Ectodermal cell (in vitro differentiated cells): ENCODE measurements around the gene FAM47E.

ENCODE experiments used
- H3K27ac ChIP-seq: 2 replicates; pipeline ENCODE4 v1.7.0; 2013; ENCODE audit warnings: mild to moderate bottlenecking, low read depth, low read length; ENCODE audit not compliant: insufficient read depth, poor library complexity, severe bottlenecking
- H3K27me3 ChIP-seq: 2 replicates; pipeline ENCODE4 v1.7.0; 2013; ENCODE audit warnings: mild to moderate bottlenecking, low read length; ENCODE audit not compliant: insufficient read depth, control insufficient read depth, poor library complexity, severe bottlenecking
- H3K36me3 ChIP-seq: one replicate; pipeline ENCODE4 v1.7.0; 2013; ENCODE audit warnings: low read length; ENCODE audit not compliant: control insufficient read depth, insufficient read depth
- H3K4me1 ChIP-seq: one replicate; pipeline ENCODE4 v1.7.0; 2013; ENCODE audit warnings: low read length; ENCODE audit not compliant: control insufficient read depth, insufficient read depth
- H3K4me3 ChIP-seq: 2 replicates; pipeline ENCODE4 v1.7.0; 2013; ENCODE audit warnings: low read depth, low read length, control low read depth; ENCODE audit not compliant: insufficient read depth
- H3K9me3 ChIP-seq: 2 replicates; pipeline ENCODE4 v1.7.0; 2013; ENCODE audit warnings: mild to moderate bottlenecking, low read length, moderate library complexity; ENCODE audit not compliant: control insufficient read depth
- WGBS, 2 experiments: methylation state at CpG; one replicate each; pipeline ENCODE4 v1.1.7; 2013; ENCODE audit warnings: missing lambda C conversion rate in 2 of 2; 5-methylcytosine and 5-hydroxymethylcytosine counted together

The FAM47E gene

GRCh38 chr4:76308548-76308947 is 57.0 kb downstream of the FAM47E start:
- Histone ChIP-seq H3K4me1 (no peaks in the 10 kb centered on the region), H3K4me3 (no peak overlapping the region), H3K9me3 (no peaks in the 10 kb centered on the region), H3K27ac (no peak overlapping the region), H3K36me3 (no peaks in the 10 kb centered on the region), H3K27me3 (peaks cover 18% of the 10 kb centered on the region)
- WGBS, 2 experiments: 88 to 91% methylated on average over 6 of the region's 6 CpGs

- Histone ChIP-seq H3K9me3 (no peaks in the 10 kb centered on the region), H3K27me3 (peaks cover 14% of the 10 kb centered on the region), H3K27ac (no peak overlapping the region), H3K36me3 (no peaks in the 10 kb centered on the region), H3K4me3 (no peak overlapping the region), H3K4me1 (no peaks in the 10 kb centered on the region)
- WGBS, 2 experiments: 93 to 99% methylated on average over 3 of the region's 3 CpGs
These were observed 58.5 kb downstream of the FAM47E start for GRCh38 chr4:76309939-76310550.

GRCh38 chr4:76310683-76311082 is 59.2 kb downstream of the FAM47E start:
- WGBS, 2 experiments: 92 to 94% methylated on average over 4 of the region's 4 CpGs
- H3K4me3 ChIP-seq: no peak overlapping the region
- peaks cover 8% of the 10 kb centered on the region for H3K27me3 ChIP-seq
- no peaks in the 10 kb centered on the region for H3K4me1 ChIP-seq
- H3K27ac ChIP-seq: no peak overlapping the region
- H3K36me3 ChIP-seq: no peaks in the 10 kb centered on the region
- no peaks in the 10 kb centered on the region for H3K9me3 ChIP-seq

GRCh38 chr4:76311896-76312331 is 60.4 kb downstream of the FAM47E start:
- Histone ChIP-seq H3K27me3 (peaks cover 3% of the 10 kb centered on the region), H3K4me1 (no peaks in the 10 kb centered on the region), H3K4me3 (no peak overlapping the region), H3K36me3 (no peaks in the 10 kb centered on the region), H3K9me3 (no peaks in the 10 kb centered on the region), H3K27ac (no peak overlapping the region)
- WGBS, 2 experiments: 54 to 60% methylated on average over 1 of the region's 1 CpG

GRCh38 chr4:76312457-76312856 is 60.9 kb downstream of the FAM47E start:
- H3K9me3 ChIP-seq: no peaks in the 10 kb centered on the region
- no peak overlapping the region for H3K4me3 ChIP-seq
- 63 to 75% methylated on average over 1 of the region's 1 CpG for whole genome bisulfite sequencing, 2 experiments
- no peaks in the 10 kb centered on the region for H3K36me3 ChIP-seq
- no peaks in the 10 kb centered on the region for H3K4me1 ChIP-seq
- H3K27me3 ChIP-seq: peaks cover 1% of the 10 kb centered on the region
- no peak overlapping the region for H3K27ac ChIP-seq

- Histone ChIP-seq H3K27ac (no peak overlapping the region), H3K4me1 (no peaks in the 10 kb centered on the region), H3K27me3 (no peaks in the 10 kb centered on the region), H3K36me3 (no peaks in the 10 kb centered on the region), H3K9me3 (no peaks in the 10 kb centered on the region), H3K4me3 (no peak overlapping the region)
- 71 to 100% methylated on average over 1 to 2 of the region's 2 CpGs for WGBS, 2 experiments
These were observed 62.0 kb downstream of the FAM47E start for GRCh38 chr4:76313547-76313946.

GRCh38 chr4:76315267-76315918 is 63.9 kb downstream of the FAM47E start:
- Histone ChIP-seq H3K4me1 (no peaks in the 10 kb centered on the region), H3K27ac (no peak overlapping the region), H3K4me3 (no peak overlapping the region), H3K9me3 (no peaks in the 10 kb centered on the region), H3K27me3 (no peaks in the 10 kb centered on the region), H3K36me3 (no peaks in the 10 kb centered on the region)
- 82 to 87% methylated on average over 7 of the region's 7 CpGs for WGBS, 2 experiments

GRCh38 chr4:76316131-76316530 is 64.6 kb downstream of the FAM47E start:
- no peaks in the 10 kb centered on the region for H3K4me1 ChIP-seq
- no peaks in the 10 kb centered on the region for H3K9me3 ChIP-seq
- H3K27me3 ChIP-seq: no peaks in the 10 kb centered on the region
- H3K36me3 ChIP-seq: no peaks in the 10 kb centered on the region
- WGBS, 2 experiments: 86 to 93% methylated on average over 1 of the region's 1 CpG
- H3K4me3 ChIP-seq: no peak overlapping the region
- H3K27ac ChIP-seq: no peak overlapping the region

- H3K27ac ChIP-seq: no peak overlapping the region
These were observed 70.7 kb downstream of the FAM47E start for GRCh38 chr4:76322236-76322635.

GRCh38 chr4:76325072-76325471 is 73.6 kb downstream of the FAM47E start:
- Histone ChIP-seq H3K27me3 (no peaks in the 10 kb centered on the region), H3K9me3 (no peaks in the 10 kb centered on the region), H3K4me1 (no peaks in the 10 kb centered on the region), H3K27ac (no peak overlapping the region), H3K4me3 (no peak overlapping the region), H3K36me3 (no peaks in the 10 kb centered on the region)

More at GRCh38 chr4:76322236-76322635, 70.7 kb downstream of the FAM47E start:
- Histone ChIP-seq H3K4me1 (no peaks in the 10 kb centered on the region), H3K36me3 (no peaks in the 10 kb centered on the region), H3K9me3 (no peaks in the 10 kb centered on the region), H3K27me3 (no peaks in the 10 kb centered on the region), H3K4me3 (no peak overlapping the region)
- WGBS, 2 experiments: 87 to 100% methylated on average over 1 of the region's 3 CpGs
